Astrocyte (in vitro differentiated cells and primary cell): ENCODE data around the gene NFKB1. TPM values are rescaled to one million over a fixed set of nuclear protein-coding genes. Genes with fewer than 3 reads are reported as not detected.
A peak's percentile ranks its signal among the peaks of the same experiment; 100 is the strongest.

ENCODE experiments used
- DNase-seq: peaks from one replicate; pipeline ENCODE4 v3.0.0-alpha.2; 2010; ENCODE audit warnings: low read depth
- FAIRE-seq: peaks from 2 replicates; lab custom pipeline; 2011; peaks lifted over from hg19 to GRCh38; lab: Jason Lieb, UNC
- H2AFZ ChIP-seq: 2 replicates; pipeline ENCODE4 v1.6.0; 2012; ENCODE audit warnings: low read depth, low read length, inconsistent platforms
- H3K27ac ChIP-seq: 2 replicates; pipeline ENCODE4 v1.5.1; 2011; ENCODE audit warnings: low read depth, low read length, inconsistent platforms
- H3K27me3 ChIP-seq: 2 replicates; pipeline ENCODE4 v1.6.0; 2011; ENCODE audit warnings: low read length, inconsistent platforms; ENCODE audit not compliant: insufficient read depth
- H3K36me3 ChIP-seq: 2 replicates; pipeline ENCODE4 v1.5.1; 2011; ENCODE audit warnings: low read length, inconsistent platforms; ENCODE audit not compliant: insufficient read depth
- H3K4me1 ChIP-seq: 2 replicates; pipeline ENCODE4 v1.5.1; 2011; ENCODE audit warnings: low read length, inconsistent platforms; ENCODE audit not compliant: insufficient read depth
- H3K4me2 ChIP-seq: 2 replicates; pipeline ENCODE4 v1.6.0; 2012; ENCODE audit warnings: low read length, inconsistent platforms
- H3K4me3 ChIP-seq: 2 replicates; pipeline ENCODE4 v1.5.1; 2011; ENCODE audit warnings: low read depth, mild to moderate bottlenecking, low read length, inconsistent platforms; ENCODE audit not compliant: insufficient read depth
- H3K79me2 ChIP-seq: 2 replicates; pipeline ENCODE4 v1.6.0; 2012; ENCODE audit warnings: mild to moderate bottlenecking, low read length, inconsistent platforms; ENCODE audit not compliant: insufficient read depth
- H3K9ac ChIP-seq: 2 replicates; pipeline ENCODE4 v1.6.0; 2012; ENCODE audit warnings: mild to moderate bottlenecking, low read length, inconsistent platforms
- H3K9me3 ChIP-seq: 2 replicates; pipeline ENCODE4 v1.5.1; 2012; ENCODE audit warnings: low read depth, mild to moderate bottlenecking, low read length, inconsistent platforms; ENCODE audit not compliant: insufficient read depth
- H4K20me1 ChIP-seq: 2 replicates; pipeline ENCODE4 v1.6.0; 2012; ENCODE audit warnings: low read length, inconsistent platforms; ENCODE audit not compliant: insufficient read depth
- H3K27ac Mint-ChIP-seq: one replicate; pipeline ENCODE4 v1.8.0; 2021; ENCODE audit warnings: mild to moderate bottlenecking, mixed read lengths; ENCODE audit not compliant: unreplicated experiment
- H3K27me3 Mint-ChIP-seq: one replicate; pipeline ENCODE4 v1.8.0; 2021; ENCODE audit warnings: low read depth, mixed read lengths; ENCODE audit not compliant: unreplicated experiment
- H3K36me3 Mint-ChIP-seq: one replicate; pipeline ENCODE4 v1.8.0; 2021; ENCODE audit warnings: low read depth, mixed read lengths; ENCODE audit not compliant: unreplicated experiment
- H3K4me1 Mint-ChIP-seq: one replicate; pipeline ENCODE4 v1.8.0; 2021; ENCODE audit warnings: low read depth, mixed read lengths; ENCODE audit not compliant: unreplicated experiment
- H3K4me3 Mint-ChIP-seq: one replicate; pipeline ENCODE4 v1.8.0; 2021; ENCODE audit warnings: mild to moderate bottlenecking, moderate library complexity, mixed read lengths; ENCODE audit not compliant: unreplicated experiment
- H3K9me3 Mint-ChIP-seq: one replicate; pipeline ENCODE4 v1.8.0; 2021; ENCODE audit warnings: mild to moderate bottlenecking, mixed read lengths; ENCODE audit not compliant: unreplicated experiment
- CTCF ChIP-seq: IDR thresholded peaks from 2 replicates; pipeline ENCODE4 v1.5.1; 2011; ENCODE audit warnings: low read depth, mild to moderate bottlenecking, inconsistent platforms, low read length, moderate library complexity; ENCODE audit not compliant: insufficient read depth
- EZH2 ChIP-seq: IDR thresholded peaks from 2 replicates; pipeline ENCODE4 v1.6.1; 2012; ENCODE audit warnings: mild to moderate bottlenecking, low read length, inconsistent platforms; ENCODE audit not compliant: insufficient read depth
- total RNA-seq: library from RNA; stranded (reverse); gene quantifications from 2 replicates; pipeline ENCODE4 v1.2.1, GENCODE V29; 2021

NFKB1 gene
- total RNA-seq, 1 donor from 2014 or later: 19.9 TPM

- no peak overlapping the region for H3K4me3 ChIP-seq
- no peak overlapping the region for H2AFZ ChIP-seq
- no peaks in the 10 kb centered on the region for H3K9me3 ChIP-seq
- Mint-ChIP-seq H3K27ac (peak overlapping the region; percentile 66), H3K36me3 (no peaks in the 10 kb centered on the region), H3K4me3 (no peak overlapping the region), H3K4me1 (peaks cover 15% of the 10 kb centered on the region), H3K27me3 (no peaks in the 10 kb centered on the region), H3K9me3 (no peaks in the 10 kb centered on the region)
- no peaks in the 10 kb centered on the region for H3K36me3 ChIP-seq
- DNase-seq (no peak), FAIRE-seq (no peak)
- TF ChIP-seq CTCF (no peak), EZH2 (no peak)
- H3K27me3 ChIP-seq: no peaks in the 10 kb centered on the region
- H3K9ac ChIP-seq: no peak overlapping the region
- H3K79me2 ChIP-seq: peaks cover 99% of the 10 kb centered on the region
- H3K27ac ChIP-seq: no peak overlapping the region
- peaks cover 69% of the 10 kb centered on the region for H4K20me1 ChIP-seq
- no peak overlapping the region for H3K4me2 ChIP-seq
- H3K4me1 ChIP-seq: peaks cover 4% of the 10 kb centered on the region
Measured at GRCh38 chr4:102506523-102506922, 5.4 kb downstream of the NFKB1 start.

GRCh38 chr4:102511830-102512605 is 10.9 kb downstream of the NFKB1 start:
- FAIRE-seq (peak; percentile 41), DNase-seq (no peak)
- Histone ChIP-seq H3K27ac (no peak overlapping the region), H3K27me3 (no peaks in the 10 kb centered on the region), H3K4me2 (no peak overlapping the region), H3K36me3 (no peaks in the 10 kb centered on the region), H3K9ac (no peak overlapping the region), H2AFZ (no peak overlapping the region), H3K79me2 (peaks cover 94% of the 10 kb centered on the region), H3K4me1 (no peaks in the 10 kb centered on the region), H3K9me3 (no peaks in the 10 kb centered on the region), H3K4me3 (no peak overlapping the region), H4K20me1 (peaks cover 58% of the 10 kb centered on the region)
- Mint-ChIP-seq H3K4me1 (no peaks in the 10 kb centered on the region), H3K36me3 (peaks cover 5% of the 10 kb centered on the region), H3K4me3 (no peak overlapping the region), H3K27ac (no peak overlapping the region), H3K27me3 (no peaks in the 10 kb centered on the region), H3K9me3 (peaks cover 6% of the 10 kb centered on the region)
- no peak for TF ChIP-seq EZH2
- no peak for TF ChIP-seq CTCF

- Mint-ChIP-seq H3K4me3 (no peak overlapping the region), H3K27me3 (no peaks in the 10 kb centered on the region), H3K4me1 (no peaks in the 10 kb centered on the region), H3K27ac (no peak overlapping the region), H3K9me3 (peaks cover 6% of the 10 kb centered on the region), H3K36me3 (peaks cover 5% of the 10 kb centered on the region)
- H3K4me2 ChIP-seq: no peak overlapping the region
- H4K20me1 ChIP-seq: peaks cover 58% of the 10 kb centered on the region
- no peak overlapping the region for H2AFZ ChIP-seq
- DNase-seq (no peak), FAIRE-seq (no peak)
- H3K4me3 ChIP-seq: no peak overlapping the region
- no peaks in the 10 kb centered on the region for H3K4me1 ChIP-seq
- H3K79me2 ChIP-seq: peaks cover 91% of the 10 kb centered on the region
- H3K27ac ChIP-seq: no peak overlapping the region
- H3K9ac ChIP-seq: no peak overlapping the region
- no peaks in the 10 kb centered on the region for H3K27me3 ChIP-seq
- no peaks in the 10 kb centered on the region for H3K36me3 ChIP-seq
- H3K9me3 ChIP-seq: no peaks in the 10 kb centered on the region
- TF ChIP-seq CTCF (no peak), EZH2 (no peak)
Measured at GRCh38 chr4:102514298-102514964, 13.3 kb downstream of the NFKB1 start.
